Thyroid gland (tissue), 4 donors: ENCODE data around the gene DIP2A.
"Not testable (repeated sequence)": the region's sequence is repeated elsewhere in the genome, so short reads cannot be mapped to it uniquely, and the experiment has no call there.

Experiments used
- CTCF ChIP-seq, 6 experiments: fragments of 200-600 bp in 3 of 6; fragments of 450-650 bp in 3 of 6; sonication (generic) in 3 of 6; IDR thresholded peaks; one replicate each; pipeline ENCODE4 v1.5.1; 2016 to 2019; ENCODE audit warnings: antibody characterized with exemption in 6 of 6, mild to moderate bottlenecking in 2 of 6, inconsistent platforms in 1 of 6, moderate library complexity in 1 of 6
- POLR2A ChIP-seq, 2 donors: fragments of 450-650 bp; IDR thresholded peaks; one replicate each; pipeline ENCODE4 v1.6.1; 2017; ENCODE audit warnings: antibody characterized with exemption in 2 of 2, mild to moderate bottlenecking in 2 of 2, moderate library complexity in 1 of 2

- TF ChIP-seq CTCF, POLR2A (IDR thresholded peaks at IDR 0.05): not testable (repeated sequence)
Observed at GRCh38 chr21:46577786-46578185, 119.1 kb downstream of the DIP2A start.
